Measurements from ENCODE around the gene USP30.

USP30 gene

DNA sequence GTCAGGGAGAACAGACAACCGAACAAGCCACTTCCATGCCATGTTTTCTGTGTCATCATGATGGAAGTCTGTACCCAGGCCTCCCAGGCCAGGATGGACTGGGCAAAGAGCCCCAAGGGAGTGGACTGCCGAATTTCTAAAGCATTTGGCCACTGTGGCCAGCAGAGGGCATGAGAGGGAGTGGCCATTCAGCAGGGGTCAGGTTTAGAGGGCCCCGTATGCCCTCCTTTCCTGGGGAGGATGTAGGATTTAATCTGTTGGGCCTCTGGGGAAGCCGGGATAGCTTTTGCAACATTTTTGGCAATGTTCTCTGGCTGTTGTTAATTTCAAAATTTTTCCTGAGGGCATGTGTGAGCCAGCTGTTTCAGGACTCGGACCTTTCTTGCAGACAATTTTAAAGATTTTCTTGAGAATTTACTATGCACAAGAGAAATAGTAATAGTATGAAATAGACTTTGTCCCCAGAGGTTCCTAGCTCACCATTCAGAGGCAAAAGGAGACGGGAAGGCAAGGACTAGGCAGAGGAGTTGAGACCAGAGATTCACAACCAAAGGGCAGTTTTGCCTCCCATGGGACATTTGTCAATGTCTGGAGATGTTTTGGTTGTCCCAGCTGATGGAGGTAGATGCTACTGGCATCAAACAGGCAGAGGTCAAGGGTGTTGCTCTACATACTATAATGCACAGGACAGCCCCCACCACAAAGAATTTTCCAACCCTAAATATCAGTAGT is 82.0 kb downstream of the USP30 start:
- peaks cover 13% of the 10 kb centered on the region for H3K4me1 ChIP-seq
- no peak for TF ChIP-seq Cebpa-rat (IDR thresholded peaks at IDR 0.05)
- H3K4me2 ChIP-seq = no peak overlapping the region
- no peak overlapping the region for H3K4me3 ChIP-seq
- H3K27me3 ChIP-seq = no peaks in the 10 kb centered on the region
- no peak overlapping the region for H3K9ac ChIP-seq
- H3K9me3 ChIP-seq = peaks cover 8% of the 10 kb centered on the region; the same call in 1 of the 2 replicates
- H3K27ac ChIP-seq = no peak overlapping the region
- H3K36me3 ChIP-seq = no peaks in the 10 kb centered on the region
- no peaks in the 10 kb centered on the region for H4K20me1 ChIP-seq

DNA sequence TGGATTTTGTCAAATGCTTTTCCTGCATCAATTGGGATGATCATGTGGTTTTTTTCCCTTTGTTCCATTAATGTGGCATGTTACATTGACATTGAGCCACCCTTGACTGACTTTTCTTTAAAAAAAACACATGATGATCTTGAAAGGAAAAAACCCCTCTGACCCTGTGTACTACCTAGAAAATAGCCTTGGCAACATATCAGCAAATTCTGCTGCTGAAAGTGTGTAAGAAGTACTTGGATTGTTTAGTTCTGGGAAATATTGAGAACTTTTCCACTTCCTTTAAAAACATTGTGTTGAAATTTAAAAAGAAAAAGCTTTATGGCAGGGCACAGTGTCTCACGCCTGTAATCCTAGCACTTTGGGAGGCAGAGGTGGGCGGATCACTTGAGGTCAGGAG is 84.7 kb downstream of the USP30 start:
- H3K27ac ChIP-seq = no peak overlapping the region
- no peaks in the 10 kb centered on the region for H4K20me1 ChIP-seq
- H3K27me3 ChIP-seq = no peaks in the 10 kb centered on the region
- no peak overlapping the region for H3K9ac ChIP-seq
- no peak overlapping the region for H3K4me3 ChIP-seq
- H3K4me2 ChIP-seq = no peak overlapping the region
- peaks cover 8% of the 10 kb centered on the region; the same call in 1 of the 2 replicates for H3K9me3 ChIP-seq
- H3K4me1 ChIP-seq = no peaks in the 10 kb centered on the region
- TF ChIP-seq Cebpa-rat (IDR thresholded peaks at IDR 0.05) = no peak
- H3K36me3 ChIP-seq = no peaks in the 10 kb centered on the region
